CD8-positive, alpha-beta memory T cell (primary cell): Measurements from ENCODE around the gene PRR13. TPM values are rescaled to one million over a fixed set of nuclear protein-coding genes. Genes with fewer than 3 reads are reported as not detected.
A peak's percentile ranks its signal among the peaks of the same experiment; 100 is the strongest.
"Not testable (repeated sequence)": the region's sequence is repeated elsewhere in the genome, so short reads cannot be mapped to it uniquely, and the experiment has no call there.

ENCODE experiments used
- CTCF ChIA-PET: fragments of 350-600 bp; sonication (Branson Sonifier 250); formaldehyde crosslinking; loops from one replicate; lab custom pipeline; 2021; ENCODE audit warnings: antibody characterized with exemption; lab: Charles Lee
- POLR2A ChIA-PET: fragments of 350-600 bp; sonication (Branson Sonifier 250); formaldehyde crosslinking; loops from one replicate; lab custom pipeline; 2021; ENCODE audit warnings: antibody characterized with exemption; lab: Charles Lee
- DNase-seq, 5 donors: peaks; one replicate each; pipeline versions ENCODE4 v3.0.0 to v3.0.0-alpha.2; 2020 to 2022; ENCODE audit warnings: mixed read lengths in 1 of 5
- H3K27ac ChIP-seq: one replicate; pipeline ENCODE4 v1.7.0; 2013; ENCODE audit warnings: low read depth, mild to moderate bottlenecking, low read length, moderate library complexity
- H3K27me3 ChIP-seq: 2 replicates; pipeline ENCODE4 v1.7.0; 2013; ENCODE audit warnings: low read length, mild to moderate bottlenecking; ENCODE audit not compliant: insufficient read depth, poor library complexity, severe bottlenecking
- H3K36me3 ChIP-seq: 2 replicates; pipeline ENCODE4 v1.7.0; 2013; ENCODE audit warnings: mild to moderate bottlenecking, low read length, moderate library complexity; ENCODE audit not compliant: insufficient read depth
- H3K4me1 ChIP-seq: 2 replicates; pipeline ENCODE4 v1.7.0; 2013; ENCODE audit warnings: mild to moderate bottlenecking, low read length, moderate library complexity; ENCODE audit not compliant: insufficient read depth
- H3K4me3 ChIP-seq: 2 replicates; pipeline ENCODE4 v1.7.0; 2013; ENCODE audit warnings: mild to moderate bottlenecking, low read length
- H3K9me3 ChIP-seq: 2 replicates; pipeline ENCODE4 v1.7.0; 2013; ENCODE audit warnings: mild to moderate bottlenecking, low read length
- H3K27ac Mint-ChIP-seq, 8 donors: one replicate each; pipeline ENCODE4 v1.8.0; 2020 to 2021; ENCODE audit warnings: mixed read lengths in 8 of 8, mild to moderate bottlenecking in 6 of 8, inconsistent platforms in 3 of 8, moderate library complexity in 3 of 8
- H3K27me3 Mint-ChIP-seq, 2 donors: one replicate each; pipeline ENCODE4 v1.8.0; 2020 to 2021; ENCODE audit warnings: mixed read lengths in 2 of 2, mild to moderate bottlenecking in 1 of 2, moderate library complexity in 1 of 2
- H3K36me3 Mint-ChIP-seq, 3 donors: one replicate each; pipeline ENCODE4 v1.8.0; 2020 to 2021; ENCODE audit warnings: mixed read lengths in 3 of 3, inconsistent platforms in 1 of 3, mild to moderate bottlenecking in 1 of 3
- H3K4me1 Mint-ChIP-seq, 3 donors: one replicate each; pipeline ENCODE4 v1.8.0; 2020 to 2021; ENCODE audit warnings: mixed read lengths in 3 of 3, inconsistent platforms in 1 of 3, mild to moderate bottlenecking in 1 of 3
- H3K4me3 Mint-ChIP-seq, 7 donors: one replicate each; pipeline ENCODE4 v1.8.0; 2020 to 2021; ENCODE audit warnings: mixed read lengths in 7 of 7, mild to moderate bottlenecking in 6 of 7, moderate library complexity in 4 of 7, inconsistent platforms in 2 of 7
- H3K9me3 Mint-ChIP-seq, 5 donors: one replicate each; pipeline ENCODE4 v1.8.0; 2020 to 2022; ENCODE audit warnings: mixed read lengths in 5 of 5, mild to moderate bottlenecking in 3 of 5, moderate library complexity in 2 of 5, inconsistent platforms in 1 of 5
- polyA plus RNA-seq: library from polyadenylated mRNA; unstranded; fragments of 300-500 nt; fragmentation: Illumina TruSeq; gene quantifications from one replicate; pipeline ENCODE4 v1.2.3, GENCODE V29; 2021
- total RNA-seq, 2 experiments: library from RNA; stranded (reverse); gene quantifications; one replicate each; pipeline ENCODE4 v1.2.3, GENCODE V29; 2021

PRR13 gene
- total and polyA plus RNA-seq, 3 experiments from 2014 or later = 234 to 602 (median 236) TPM

DNA sequence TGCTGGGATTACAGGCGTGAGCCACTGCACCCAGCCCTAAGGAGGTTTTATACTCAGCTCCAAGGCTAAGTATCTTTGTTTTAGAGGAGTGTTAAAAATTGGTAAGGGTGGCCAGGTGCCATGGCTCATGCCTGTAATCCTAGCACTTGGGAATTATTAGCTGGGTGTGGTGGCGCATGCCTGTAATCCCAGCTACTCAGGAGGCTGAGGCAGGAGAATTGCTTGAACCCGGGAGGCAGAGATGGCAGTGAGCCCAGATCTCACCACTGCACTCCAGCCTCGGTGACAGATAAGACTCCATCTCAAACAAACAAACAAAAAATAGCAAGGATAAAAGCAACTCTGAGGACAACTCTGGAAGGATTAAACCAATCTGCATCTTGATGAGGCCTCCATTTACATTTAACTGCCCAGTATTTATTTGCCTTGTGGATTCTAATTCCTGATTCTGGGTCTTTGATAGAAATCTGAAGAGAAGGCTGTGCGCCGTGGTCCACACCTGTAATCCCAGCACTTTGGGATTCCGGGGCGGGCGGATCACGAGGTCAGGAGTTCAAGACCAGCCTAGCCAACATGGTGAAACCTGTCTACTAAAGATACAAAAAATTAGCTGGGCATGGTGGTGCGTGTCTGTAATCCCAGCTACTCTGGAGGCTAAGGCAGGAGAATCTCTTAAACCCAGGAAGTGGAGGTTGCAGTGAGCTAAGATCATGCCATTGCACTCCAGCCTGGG, 3.2 kb downstream of the PRR13 start:
- not testable (repeated sequence) for H3K4me3 ChIP-seq, DNase-seq, H3K27me3 ChIP-seq, H3K9me3 Mint-ChIP-seq, H3K9me3 ChIP-seq, H3K27ac ChIP-seq, H3K27me3 Mint-ChIP-seq
- ChIA-PET CTCF (interaction anchor here (0.8 to 1.0 kb wide), 2 partner anchors 8 to 93 kb away, joined by 3 read pairs; no protein-coding TSS in a partner anchor), POLR2A (interaction anchor here (0.6 kb wide), 1 partner anchor 46 kb away, joined by 5 read pairs; no protein-coding TSS in a partner anchor)
- Mint-ChIP-seq H3K27ac (peak overlapping the region in 6 of 8 donors; percentile 17 to 76 (median 61)), H3K4me1 (peaks cover 41 to 57% (median 53%) of the 10 kb centered on the region in 3 donors), H3K4me3 (peak overlapping the region in 5 of 7 donors; percentile 10 to 84 (median 33)), H3K36me3 (peaks cover 0 to 57% (median 8%) of the 10 kb centered on the region in 3 donors)
- H3K4me1 ChIP-seq = peaks cover 43% of the 10 kb centered on the region
- H3K36me3 ChIP-seq = peaks cover 22% of the 10 kb centered on the region

- Mint-ChIP-seq H3K9me3 (peaks cover 0 to 2% (median 0%) of the 10 kb centered on the region in 5 donors), H3K36me3 (peaks cover 0 to 58% (median 17%) of the 10 kb centered on the region in 3 donors), H3K4me1 (peaks cover 37 to 53% (median 46%) of the 10 kb centered on the region in 3 donors), H3K27me3 (peaks cover 0 to 2% of the 10 kb centered on the region in 2 donors), H3K4me3 (no peak overlapping the region), H3K27ac (peak overlapping the region in 1 of 8 donors; percentile 50)
- DNase-seq = no peak
- Histone ChIP-seq H3K9me3 (no peaks in the 10 kb centered on the region), H3K4me3 (no peak overlapping the region), H3K36me3 (peaks cover 19% of the 10 kb centered on the region), H3K27ac (no peak overlapping the region), H3K27me3 (no peaks in the 10 kb centered on the region), H3K4me1 (peaks cover 25% of the 10 kb centered on the region)
- ChIA-PET CTCF (interaction anchor here (0.5 to 1.3 kb wide), 5 partner anchors 8 to 130 kb away, joined by 3 to 4 read pairs (median 3); partner anchors contain the start of gene TARBP2), POLR2A (interaction anchor here (0.6 to 1.0 kb wide), 3 partner anchors 9 to 230 kb away, joined by 3 to 4 read pairs (median 3); partner anchors contain the start of genes PRR13 and TARBP2)
These were observed 9.4 kb downstream of the PRR13 start for GRCh38 chr12:53450936-53451335.

DNA sequence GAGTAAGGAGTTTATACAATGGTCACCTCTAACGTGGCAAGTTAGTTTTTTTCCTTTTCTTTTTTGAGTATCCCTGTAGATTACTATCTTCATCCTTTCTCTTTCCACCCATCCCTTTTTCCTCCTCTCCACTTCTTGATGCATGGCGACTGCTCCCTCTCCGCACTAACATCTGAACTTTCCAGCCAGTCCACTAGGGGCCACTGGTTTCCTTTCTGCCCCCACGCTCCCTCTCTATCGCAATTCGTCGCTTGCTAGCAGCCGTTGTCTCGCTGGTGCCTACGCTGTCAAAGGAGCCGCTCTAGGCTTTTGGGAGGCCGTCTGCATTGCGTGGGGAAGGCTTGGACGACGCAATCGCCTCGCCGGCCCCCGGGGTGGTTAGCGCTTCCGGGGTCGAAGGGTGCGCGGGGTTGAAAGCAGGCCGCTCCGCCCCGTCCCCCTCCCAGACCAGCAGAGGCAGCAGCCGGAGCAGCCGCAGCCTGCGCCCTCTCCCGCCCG, 10.2 kb downstream of the PRR13 start, which contains the start of gene PCBP2:
Gene PCBP2, plus strand, starts transcription at position 442 of the 498 bp plus-strand sequence. CDS start 2,699 bp downstream, outside the sequence.
- Histone ChIP-seq H3K27ac (peak within 1 kb of the TSS; percentile 78), H3K4me1 (peaks cover 24% of the 10 kb centered on the region), H3K9me3 (no peaks in the 10 kb centered on the region), H3K4me3 (peak within 1 kb of the TSS; percentile 80), H3K27me3 (no peaks in the 10 kb centered on the region), H3K36me3 (peaks cover 26% of the 10 kb centered on the region)
- peaks cover 0 to 2% (median 0%) of the 10 kb centered on the region in 5 donors for H3K9me3 Mint-ChIP-seq
- H3K27me3 Mint-ChIP-seq = peaks cover 0 to 2% of the 10 kb centered on the region in 2 donors
- CTCF ChIA-PET = interaction anchor here (1.0 to 1.3 kb wide), 4 partner anchors 50 to 131 kb away, joined by 3 to 4 read pairs (median 3); partner anchors contain the start of gene TARBP2
- H3K4me1 Mint-ChIP-seq = peaks cover 34 to 46% (median 42%) of the 10 kb centered on the region in 3 donors
- H3K27ac Mint-ChIP-seq = peak within 1 kb of the TSS; percentile 35 to 100 (median 98)
- H3K36me3 Mint-ChIP-seq = peaks cover 0 to 58% (median 14%) of the 10 kb centered on the region in 3 donors
- POLR2A ChIA-PET = interaction anchor here (1.0 kb wide), 2 partner anchors 10 to 49 kb away, joined by 3 to 4 read pairs; partner anchors contain the start of genes PRR13 and TARBP2
- peak; percentile 95 to 99 (median 97) for DNase-seq
- H3K4me3 Mint-ChIP-seq = peak within 1 kb of the TSS; percentile 84 to 100 (median 98)

DNA sequence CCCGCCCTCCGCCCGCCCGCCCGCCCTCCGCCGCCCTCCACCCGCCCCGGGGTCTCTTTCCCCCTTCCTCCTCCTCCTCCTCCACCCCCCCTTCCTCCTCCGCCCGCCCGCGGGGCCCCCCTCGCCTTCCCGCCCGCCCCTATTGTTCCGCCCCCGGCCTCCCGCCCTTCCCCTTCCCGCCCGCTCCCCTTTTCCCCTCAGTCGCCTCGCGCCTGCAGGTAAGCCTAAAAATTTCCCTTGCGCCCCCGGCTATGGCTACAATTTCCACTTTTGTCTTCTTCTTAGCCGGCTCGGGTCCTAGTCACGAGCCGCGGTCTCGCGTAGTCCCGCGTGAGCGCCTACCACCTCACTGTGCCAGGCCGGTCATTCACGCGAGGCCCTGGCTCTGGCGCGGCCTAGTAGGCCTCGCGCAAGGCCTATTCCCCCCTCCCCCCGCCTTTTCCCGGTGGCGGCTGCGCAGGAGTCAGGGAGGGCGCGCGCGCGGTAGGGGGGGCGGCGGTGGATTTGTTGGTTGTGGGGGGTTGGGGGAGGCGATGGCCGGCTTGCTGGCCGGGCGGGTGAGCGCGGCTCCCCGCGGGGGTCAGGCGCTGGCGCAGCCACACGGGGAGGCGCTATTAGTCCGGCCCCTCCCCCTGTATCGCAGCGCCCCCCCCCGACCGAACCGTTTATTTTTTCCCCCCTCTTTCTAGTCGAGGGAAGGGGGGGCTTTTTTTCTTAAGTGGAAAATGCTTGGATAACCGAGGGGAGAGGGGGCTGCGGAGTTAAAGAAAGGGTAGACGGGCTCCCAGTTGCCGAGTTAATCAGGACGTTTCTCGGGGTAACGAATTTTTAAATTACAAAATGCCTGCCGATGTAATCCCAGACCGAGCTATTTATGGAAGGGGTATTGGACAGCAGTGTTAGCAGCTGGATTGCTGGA, 10.9 kb downstream of the PRR13 start:
- Histone ChIP-seq H3K4me1 (peaks cover 24% of the 10 kb centered on the region), H3K9me3 (no peaks in the 10 kb centered on the region), H3K27ac (peak overlapping the region; percentile 78), H3K27me3 (no peaks in the 10 kb centered on the region), H3K36me3 (peaks cover 30% of the 10 kb centered on the region), H3K4me3 (peak overlapping the region; percentile 80)
- ChIA-PET POLR2A (interaction anchor here (0.7 to 1.5 kb wide), 5 partner anchors 11 to 49 kb away, joined by 3 to 9 read pairs (median 6); partner anchors contain the start of genes MAP3K12 and TARBP2), CTCF (interaction anchor here (1.0 to 1.7 kb wide), 3 partner anchors 21 to 42 kb away, joined by 3 read pairs; no protein-coding TSS in a partner anchor)
- peaks cover 0 to 60% (median 14%) of the 10 kb centered on the region in 3 donors for H3K36me3 Mint-ChIP-seq
- DNase-seq = peak; percentile 67 to 87 (median 78)
- H3K9me3 Mint-ChIP-seq = peaks cover 0 to 2% (median 0%) of the 10 kb centered on the region in 5 donors
- H3K27ac Mint-ChIP-seq = peak overlapping the region; percentile 35 to 100 (median 98)
- peak overlapping the region; percentile 84 to 100 (median 98) for H3K4me3 Mint-ChIP-seq
- H3K27me3 Mint-ChIP-seq = peaks cover 0 to 2% of the 10 kb centered on the region in 2 donors
- peaks cover 35 to 46% (median 42%) of the 10 kb centered on the region in 3 donors for H3K4me1 Mint-ChIP-seq

GRCh38 chr12:53453953-53454640, 12.6 kb downstream of the PRR13 start:
- Histone ChIP-seq H3K4me3 (no peak overlapping the region), H3K36me3 (peaks cover 35% of the 10 kb centered on the region), H3K27ac (no peak overlapping the region), H3K9me3 (no peaks in the 10 kb centered on the region), H3K4me1 (peaks cover 24% of the 10 kb centered on the region), H3K27me3 (no peaks in the 10 kb centered on the region)
- peak overlapping the region; percentile 25 to 100 (median 91) for H3K27ac Mint-ChIP-seq
- POLR2A ChIA-PET = interaction anchor here (0.5 to 1.9 kb wide), 8 partner anchors 11 to 221 kb away, joined by 3 to 13 read pairs (median 4); partner anchors contain the start of genes ATP5MC2 and TARBP2
- H3K4me1 Mint-ChIP-seq = peaks cover 34 to 44% (median 43%) of the 10 kb centered on the region in 3 donors
- CTCF ChIA-PET = interaction anchor here (0.9 to 1.7 kb wide), 4 partner anchors 20 to 54 kb away, joined by 3 to 4 read pairs (median 4); no protein-coding TSS in a partner anchor
- no peak for DNase-seq
- H3K27me3 Mint-ChIP-seq = peaks cover 0 to 2% of the 10 kb centered on the region in 2 donors
- peaks cover 2 to 64% (median 15%) of the 10 kb centered on the region in 3 donors for H3K36me3 Mint-ChIP-seq
- peak overlapping the region; percentile 84 to 100 (median 98) for H3K4me3 Mint-ChIP-seq
- peaks cover 0 to 2% (median 0%) of the 10 kb centered on the region in 5 donors for H3K9me3 Mint-ChIP-seq

DNA sequence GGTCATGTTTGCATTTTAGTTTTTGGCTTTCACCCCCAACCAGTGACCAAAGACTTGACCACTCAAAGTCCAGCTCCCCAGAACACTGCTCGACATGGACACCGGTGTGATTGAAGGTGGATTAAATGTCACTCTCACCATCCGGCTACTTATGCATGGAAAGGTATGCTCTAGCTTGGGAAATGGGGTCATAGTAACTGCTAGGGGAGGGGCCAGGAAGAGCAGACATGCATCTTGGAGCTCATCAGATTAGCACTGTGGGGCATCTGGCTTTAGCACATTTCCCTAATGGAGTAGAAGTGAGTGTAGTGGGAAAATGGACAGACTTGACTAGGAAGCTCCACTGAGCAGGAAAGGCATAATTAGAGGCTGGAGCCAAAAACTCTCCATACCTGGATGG, 13.2 kb downstream of the PRR13 start:
- H3K9me3 Mint-ChIP-seq = peaks cover 0 to 2% (median 0%) of the 10 kb centered on the region in 5 donors
- Histone ChIP-seq H3K27me3 (no peaks in the 10 kb centered on the region), H3K4me3 (no peak overlapping the region), H3K9me3 (no peaks in the 10 kb centered on the region), H3K4me1 (peaks cover 24% of the 10 kb centered on the region), H3K36me3 (peaks cover 41% of the 10 kb centered on the region), H3K27ac (no peak overlapping the region)
- peaks cover 35 to 46% (median 45%) of the 10 kb centered on the region in 3 donors for H3K4me1 Mint-ChIP-seq
- DNase-seq = no peak
- H3K4me3 Mint-ChIP-seq = peak overlapping the region in 6 of 7 donors; percentile 13 to 100 (median 79)
- peaks cover 0 to 2% of the 10 kb centered on the region in 2 donors for H3K27me3 Mint-ChIP-seq
- H3K27ac Mint-ChIP-seq = peak overlapping the region in 3 of 8 donors; percentile 23 to 66 (median 35)
- CTCF ChIA-PET = interaction anchor here (0.9 to 1.4 kb wide), 4 partner anchors 19 to 133 kb away, joined by 3 to 6 read pairs (median 4); partner anchors contain the start of gene AAAS
- peaks cover 4 to 68% (median 18%) of the 10 kb centered on the region in 3 donors for H3K36me3 Mint-ChIP-seq
- POLR2A ChIA-PET = interaction anchor here (1.1 to 1.9 kb wide), 5 partner anchors 12 to 46 kb away, joined by 3 to 13 read pairs (median 4); partner anchors contain the start of gene TARBP2
